Caco-2 (cell line): Measurements from ENCODE around the gene SSH2. TPM values are rescaled to one million over a fixed set of nuclear protein-coding genes. Genes with fewer than 3 reads are reported as not detected.

Experiments used
- BruUV-seq: library from RNA; stranded (reverse); fragments of 400-500 nt; replicated peaks from 2 replicates; lab custom pipeline; 2021; lab: Mats Ljungman, UMichigan
- CTCF ChIA-PET: fragments of 300-600 bp; sonication (Branson Sonifier 250); formaldehyde crosslinking; loops from one replicate; lab custom pipeline; 2022; ENCODE audit warnings: antibody characterized with exemption; lab: Charles Lee
- POLR2A ChIA-PET: fragments of 300-600 bp; sonication (Branson Sonifier 250); formaldehyde crosslinking; loops from one replicate; lab custom pipeline; 2022; ENCODE audit warnings: antibody characterized with exemption; lab: Charles Lee
- DNase-seq, 2 experiments: peaks; one replicate each; pipeline versions ENCODE4 v3.0.0 to v3.0.0-alpha.2; 2020 to 2022
- H3K27me3 ChIP-seq: replicated peaks from 2 replicates; pipeline ENCODE4 v1.6.0; 2011; ENCODE audit warnings: low read length; ENCODE audit not compliant: control insufficient read depth, insufficient read depth
- H3K36me3 ChIP-seq: 2 replicates; pipeline ENCODE4 v1.5.1; 2011; ENCODE audit warnings: low read length; ENCODE audit not compliant: control insufficient read depth, insufficient read depth
- H3K4me1 ChIP-seq: fragments of 250-450 bp; sonication (Bioruptor Pico); 2 replicates; pipeline ENCODE4 v1.5.1; 2020; ENCODE audit warnings: mild to moderate bottlenecking
- H3K4me3 ChIP-seq: 2 replicates; pipeline ENCODE4 v1.5.1; 2011; ENCODE audit warnings: low read depth, mild to moderate bottlenecking, control low read depth, low read length
- H3K9me3 ChIP-seq: fragments of 250-450 bp; sonication (Bioruptor Pico); 2 replicates; pipeline ENCODE4 v1.5.1; 2020; ENCODE audit warnings: mild to moderate bottlenecking, moderate library complexity
- H3K27ac Mint-ChIP-seq: one replicate; pipeline ENCODE4 v1.8.0; 2022; ENCODE audit warnings: mixed read lengths; ENCODE audit not compliant: unreplicated experiment
- H3K27me3 Mint-ChIP-seq: one replicate; pipeline ENCODE4 v1.8.0; 2022; ENCODE audit warnings: mixed read lengths; ENCODE audit not compliant: insufficient read depth, unreplicated experiment
- H3K36me3 Mint-ChIP-seq: one replicate; pipeline ENCODE4 v1.8.0; 2022; ENCODE audit warnings: mild to moderate bottlenecking, mixed read lengths; ENCODE audit not compliant: insufficient read depth, unreplicated experiment
- H3K4me1 Mint-ChIP-seq: one replicate; pipeline ENCODE4 v1.8.0; 2022; ENCODE audit warnings: low read depth, mixed read lengths; ENCODE audit not compliant: unreplicated experiment
- H3K4me3 Mint-ChIP-seq: one replicate; pipeline ENCODE4 v1.8.0; 2022; ENCODE audit warnings: mild to moderate bottlenecking, moderate library complexity, mixed read lengths; ENCODE audit not compliant: unreplicated experiment
- H3K9me3 Mint-ChIP-seq: one replicate; pipeline ENCODE4 v1.8.0; 2022; ENCODE audit warnings: mixed read lengths; ENCODE audit not compliant: unreplicated experiment
- intact Hi-C: fragments of 100-400 bp; cut with micrococcal nuclease; formaldehyde crosslinking; loops from one replicate; pipeline ENCODE4 v1.10.0; 2022; ENCODE audit not compliant: unreplicated experiment
- total RNA-seq: library from RNA; stranded (reverse); gene quantifications from 2 replicates; pipeline ENCODE4 v1.2.3, GENCODE V29; 2022
- TF ChIP-seq, protein P1 (sequence below), 2 experiments: fragments of 200-600 bp in 1 of 2; IDR thresholded peaks; 1 replicate in 1 of 2; 2 replicates in 1 of 2; pipeline versions ENCODE4 v1.5.1 to v1.8.0; 2011 to 2022; ENCODE audit warnings: antibody characterized with exemption in 1 of 2, control low read depth in 1 of 2, inconsistent platforms in 1 of 2, low read depth in 1 of 2, low read length in 1 of 2, mild to moderate bottlenecking in 1 of 2, moderate library complexity in 1 of 2; ENCODE audit not compliant: insufficient read depth in 1 of 2, severe bottlenecking in 1 of 2, unreplicated experiment in 1 of 2

Gene SSH2
- total RNA-seq, 1 experiment from 2014 or later: 48.2 TPM

DNA sequence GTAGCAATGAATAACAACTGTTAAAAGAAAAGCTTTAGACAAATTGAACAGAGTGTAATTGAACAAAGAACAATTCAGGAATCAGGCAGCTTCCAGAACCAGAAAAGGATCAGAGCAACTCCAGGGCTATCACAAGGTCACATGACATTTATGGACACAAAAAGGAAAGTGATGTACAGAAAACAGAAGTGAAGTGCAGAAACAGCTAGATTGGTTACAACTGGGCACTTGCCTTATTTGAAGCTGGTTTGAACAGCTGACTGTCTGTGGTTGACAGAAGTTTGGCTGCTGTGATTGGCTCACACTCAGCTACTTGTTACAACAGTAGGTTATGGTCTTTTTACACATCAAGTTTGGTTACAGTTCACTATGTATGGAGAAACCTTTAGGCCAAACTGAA, 26.2 kb upstream of the SSH2 start:
- H3K36me3 Mint-ChIP-seq: no peaks in the 10 kb centered on the region
- peaks cover 31% of the 10 kb centered on the region for H3K9me3 Mint-ChIP-seq
- intact Hi-C loops: no loop called here
- TF ChIP-seq, protein P1, sequence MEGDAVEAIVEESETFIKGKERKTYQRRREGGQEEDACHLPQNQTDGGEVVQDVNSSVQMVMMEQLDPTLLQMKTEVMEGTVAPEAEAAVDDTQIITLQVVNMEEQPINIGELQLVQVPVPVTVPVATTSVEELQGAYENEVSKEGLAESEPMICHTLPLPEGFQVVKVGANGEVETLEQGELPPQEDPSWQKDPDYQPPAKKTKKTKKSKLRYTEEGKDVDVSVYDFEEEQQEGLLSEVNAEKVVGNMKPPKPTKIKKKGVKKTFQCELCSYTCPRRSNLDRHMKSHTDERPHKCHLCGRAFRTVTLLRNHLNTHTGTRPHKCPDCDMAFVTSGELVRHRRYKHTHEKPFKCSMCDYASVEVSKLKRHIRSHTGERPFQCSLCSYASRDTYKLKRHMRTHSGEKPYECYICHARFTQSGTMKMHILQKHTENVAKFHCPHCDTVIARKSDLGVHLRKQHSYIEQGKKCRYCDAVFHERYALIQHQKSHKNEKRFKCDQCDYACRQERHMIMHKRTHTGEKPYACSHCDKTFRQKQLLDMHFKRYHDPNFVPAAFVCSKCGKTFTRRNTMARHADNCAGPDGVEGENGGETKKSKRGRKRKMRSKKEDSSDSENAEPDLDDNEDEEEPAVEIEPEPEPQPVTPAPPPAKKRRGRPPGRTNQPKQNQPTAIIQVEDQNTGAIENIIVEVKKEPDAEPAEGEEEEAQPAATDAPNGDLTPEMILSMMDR (IDR thresholded peaks at IDR 0.05; ENCODE audit: insufficient read depth in 1 of 2, low read depth in 1 of 2, low read length in 1 of 2, severe bottlenecking in 1 of 2, unreplicated experiment in 1 of 2): no peak
- no peaks in the 10 kb centered on the region for H3K27me3 Mint-ChIP-seq
- H3K4me1 ChIP-seq: no peaks in the 10 kb centered on the region
- no peak overlapping the region for H3K27ac Mint-ChIP-seq
- H3K9me3 ChIP-seq: peaks cover 16% of the 10 kb centered on the region
- ChIA-PET CTCF (no interaction called here), POLR2A (no interaction called here)
- BruUV-seq: no TSS peak
- H3K4me3 Mint-ChIP-seq: no peak overlapping the region
- no peak for DNase-seq
- H3K36me3 ChIP-seq: no peaks in the 10 kb centered on the region
- no peak overlapping the region for H3K4me3 ChIP-seq
- H3K4me1 Mint-ChIP-seq: no peaks in the 10 kb centered on the region
- no peaks in the 10 kb centered on the region for H3K27me3 ChIP-seq

DNA sequence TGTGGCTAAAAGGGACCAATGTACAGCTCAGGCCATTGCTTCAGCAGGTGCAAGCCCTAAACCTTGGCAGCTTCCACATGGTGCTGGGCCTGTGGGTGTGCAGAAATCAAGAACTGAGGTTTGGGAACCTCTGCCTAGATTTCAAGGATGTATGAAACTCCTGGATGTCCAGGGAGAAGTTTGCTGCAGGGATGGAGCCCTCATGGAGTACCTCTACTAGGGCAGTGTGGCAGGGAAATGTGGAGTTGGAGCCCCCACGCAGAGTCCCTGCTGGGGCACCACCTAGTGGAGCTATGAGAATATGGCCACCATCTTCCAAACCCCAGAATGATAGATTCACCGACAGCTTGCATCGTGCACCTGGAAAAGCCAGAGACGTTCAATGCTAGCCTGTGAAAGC, 24.4 kb upstream of the SSH2 start:
- intact Hi-C loops: no loop called here
- DNase-seq: no peak
- no peak overlapping the region for H3K4me3 Mint-ChIP-seq
- no peak overlapping the region for H3K27ac Mint-ChIP-seq
- peaks cover 31% of the 10 kb centered on the region for H3K9me3 Mint-ChIP-seq
- Histone ChIP-seq H3K9me3 (peaks cover 16% of the 10 kb centered on the region), H3K27me3 (no peaks in the 10 kb centered on the region), H3K4me1 (no peaks in the 10 kb centered on the region), H3K36me3 (no peaks in the 10 kb centered on the region), H3K4me3 (no peak overlapping the region)
- peaks cover 2% of the 10 kb centered on the region for H3K27me3 Mint-ChIP-seq
- BruUV-seq: no TSS peak
- H3K36me3 Mint-ChIP-seq: no peaks in the 10 kb centered on the region
- ChIA-PET CTCF (interaction anchor here (1.3 kb wide), 1 partner anchor 147 kb away, joined by 3 read pairs; no protein-coding TSS in a partner anchor), POLR2A (no interaction called here)
- H3K4me1 Mint-ChIP-seq: no peaks in the 10 kb centered on the region
- TF ChIP-seq, protein P1 (IDR thresholded peaks at IDR 0.05; ENCODE audit: insufficient read depth in 1 of 2, low read depth in 1 of 2, low read length in 1 of 2, severe bottlenecking in 1 of 2, unreplicated experiment in 1 of 2): peak in 1 of 2 experiments; percentile 18

DNA sequence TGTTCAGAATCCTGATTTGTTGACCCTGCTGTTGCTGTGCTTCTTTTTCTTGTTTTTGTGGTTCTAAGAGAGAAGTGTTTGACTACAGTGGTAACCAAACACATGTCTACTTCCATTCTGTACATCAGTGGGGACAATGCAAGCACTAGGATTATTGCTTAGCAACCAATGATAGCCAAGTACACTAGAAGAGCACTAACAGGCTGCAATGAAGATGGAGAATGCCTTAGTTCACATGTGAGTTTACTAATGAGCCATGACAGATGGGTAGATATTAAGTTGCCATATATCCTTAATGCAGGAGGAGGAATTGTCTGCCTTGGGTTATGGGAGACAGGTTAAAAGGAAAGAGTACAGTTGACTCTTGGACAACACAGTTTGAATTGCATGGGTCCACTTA, 19.7 kb upstream of the SSH2 start:
- H3K4me1 Mint-ChIP-seq: no peaks in the 10 kb centered on the region
- intact Hi-C loops: no loop called here
- H3K4me1 ChIP-seq: no peaks in the 10 kb centered on the region
- H3K36me3 ChIP-seq: no peaks in the 10 kb centered on the region
- no peak overlapping the region for H3K4me3 ChIP-seq
- H3K27me3 ChIP-seq: no peaks in the 10 kb centered on the region
- no peak for DNase-seq
- H3K36me3 Mint-ChIP-seq: no peaks in the 10 kb centered on the region
- no TSS peak for BruUV-seq
- peaks cover 2% of the 10 kb centered on the region for H3K27me3 Mint-ChIP-seq
- no peak overlapping the region for H3K27ac Mint-ChIP-seq
- POLR2A ChIA-PET: no interaction called here
- H3K9me3 ChIP-seq: peaks cover 15% of the 10 kb centered on the region
- TF ChIP-seq, protein P1 (IDR thresholded peaks at IDR 0.05; ENCODE audit: insufficient read depth in 1 of 2, low read depth in 1 of 2, low read length in 1 of 2, severe bottlenecking in 1 of 2, unreplicated experiment in 1 of 2): no peak
- H3K9me3 Mint-ChIP-seq: peaks cover 12% of the 10 kb centered on the region
- CTCF ChIA-PET: no interaction called here
- no peak overlapping the region for H3K4me3 Mint-ChIP-seq
